HK-2 (cell line): ENCODE results near the gene BOC.

Experiments
- DNase-seq: peaks from one replicate; pipeline ENCODE4 v3.0.0-alpha.2; 2018; ENCODE audit not compliant: unreplicated experiment

BOC gene

DNA sequence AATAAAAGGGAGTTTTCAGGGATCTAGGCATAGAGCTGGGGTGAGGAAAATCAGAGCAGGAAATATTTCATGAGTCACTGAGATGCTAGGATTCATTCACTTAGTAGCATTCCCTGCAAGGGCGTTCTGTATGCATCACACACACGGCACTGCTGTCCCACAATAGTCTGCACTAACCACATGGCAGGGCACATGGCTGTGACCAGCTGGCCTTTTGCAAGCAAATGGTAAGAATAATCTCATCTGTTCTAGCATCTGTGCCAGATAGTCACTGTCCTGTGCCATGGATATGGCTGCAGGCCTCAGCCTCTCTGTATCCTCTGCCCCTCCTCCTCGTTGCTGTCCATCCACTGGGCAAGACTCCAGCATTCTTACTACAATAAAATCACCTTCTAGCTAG is 37.8 kb downstream of the BOC start:
- DNase-seq = peak; percentile 25

DNA sequence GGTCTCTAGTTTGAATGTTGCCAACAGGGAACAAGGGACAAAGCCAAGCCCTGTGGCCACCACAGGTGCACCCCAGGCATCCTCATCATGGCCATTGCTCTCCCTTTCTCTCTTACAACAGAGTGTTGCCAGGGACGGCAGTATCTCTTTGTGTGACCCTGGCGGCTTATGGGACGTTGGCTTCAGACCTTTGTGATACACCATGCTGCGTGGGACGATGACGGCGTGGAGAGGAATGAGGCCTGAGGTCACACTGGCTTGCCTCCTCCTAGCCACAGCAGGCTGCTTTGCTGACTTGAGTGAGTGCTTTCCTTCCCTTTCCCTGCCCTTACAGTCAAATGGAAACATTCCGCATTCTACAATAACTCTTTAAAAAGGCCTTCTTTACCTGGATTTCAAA is 38.2 kb downstream of the BOC start:
- DNase-seq = no peak

DNA sequence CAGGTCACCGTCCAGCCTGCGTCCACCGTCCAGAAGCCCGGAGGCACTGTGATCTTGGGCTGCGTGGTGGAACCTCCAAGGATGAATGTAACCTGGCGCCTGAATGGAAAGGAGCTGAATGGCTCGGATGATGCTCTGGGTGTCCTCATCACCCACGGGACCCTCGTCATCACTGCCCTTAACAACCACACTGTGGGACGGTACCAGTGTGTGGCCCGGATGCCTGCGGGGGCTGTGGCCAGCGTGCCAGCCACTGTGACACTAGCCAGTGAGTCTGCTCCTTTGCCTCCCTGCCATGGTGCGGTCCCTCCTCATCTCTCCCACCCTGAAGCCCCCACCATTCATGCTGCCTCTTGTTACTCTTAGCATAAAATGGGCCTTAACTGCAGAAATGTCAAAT is 39.2 kb downstream of the BOC start:
- DNase-seq = no peak

GRCh38 chr3:113251817-113252216 is 40.5 kb downstream of the BOC start:
- no peak for DNase-seq

DNA sequence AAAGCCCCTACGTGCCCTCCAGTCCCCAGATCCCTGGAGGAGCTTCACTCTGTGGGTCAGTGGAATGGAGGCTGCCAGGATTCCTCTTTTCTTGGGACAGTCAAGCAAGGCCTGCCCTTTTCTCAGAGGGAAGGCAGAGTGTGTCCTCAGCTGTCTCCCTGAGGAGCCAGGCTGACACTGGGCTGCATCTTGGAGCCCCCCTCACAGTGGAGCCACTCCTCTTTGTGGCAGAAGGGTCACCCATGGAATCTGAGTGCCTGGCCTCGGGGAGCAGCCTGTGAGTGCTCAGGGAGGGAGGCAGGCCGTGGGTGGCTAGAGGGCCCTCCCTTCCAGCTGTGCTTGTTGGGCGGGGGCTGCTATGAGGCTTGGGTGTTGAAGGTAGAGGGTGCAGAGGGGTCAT is 41.2 kb downstream of the BOC start:
- no peak for DNase-seq

GRCh38 chr3:113253702-113254101 is 42.3 kb downstream of the BOC start:
- DNase-seq = no peak

DNA sequence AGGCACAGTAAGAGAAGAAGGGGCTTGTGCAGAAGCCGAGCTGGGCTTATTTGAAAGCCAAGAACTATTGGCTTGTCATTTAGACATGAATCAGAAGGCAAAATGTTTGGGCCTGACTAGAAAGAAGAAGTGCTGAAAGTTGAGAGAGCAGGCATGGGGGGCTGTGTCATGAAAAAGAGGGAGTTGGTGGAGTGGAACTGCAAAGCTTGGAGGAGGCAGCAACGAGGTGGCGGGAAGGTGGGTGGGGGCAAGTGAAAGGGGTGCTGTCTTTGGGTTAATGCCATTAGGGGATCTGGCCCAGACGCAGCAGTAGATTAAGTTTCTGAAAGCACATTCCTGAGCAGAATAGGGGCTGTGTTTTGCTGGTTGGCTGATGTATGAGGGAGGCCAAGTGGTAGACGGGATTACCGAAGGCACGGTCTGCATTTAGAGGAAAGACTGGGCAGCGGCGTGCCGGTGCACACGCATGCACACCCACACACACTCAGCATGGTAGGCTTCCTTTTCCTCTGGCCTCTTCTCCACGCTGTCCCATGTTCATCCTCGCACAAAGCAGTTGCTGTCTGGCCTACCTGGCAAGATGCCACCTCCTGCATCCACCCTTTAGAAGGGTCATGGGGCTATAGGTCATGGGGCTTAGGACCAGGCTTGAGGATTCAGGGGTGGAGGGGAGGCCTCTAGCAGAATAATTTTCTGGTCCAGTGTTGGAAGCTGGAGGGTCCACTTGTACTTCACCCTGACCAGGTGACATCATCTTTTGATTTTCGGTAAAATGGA is 43.0 kb downstream of the BOC start:
- no peak for DNase-seq

- no peak for DNase-seq
Measured at GRCh38 chr3:113255100-113255853, 43.9 kb downstream of the BOC start.

GRCh38 chr3:113255854-113256615 is 44.7 kb downstream of the BOC start:
- no peak for DNase-seq

GRCh38 chr3:113258361-113258760 is 47.0 kb downstream of the BOC start:
- DNase-seq = no peak

- DNase-seq = no peak
Measured at GRCh38 chr3:113259196-113259595, 47.8 kb downstream of the BOC start.

DNA sequence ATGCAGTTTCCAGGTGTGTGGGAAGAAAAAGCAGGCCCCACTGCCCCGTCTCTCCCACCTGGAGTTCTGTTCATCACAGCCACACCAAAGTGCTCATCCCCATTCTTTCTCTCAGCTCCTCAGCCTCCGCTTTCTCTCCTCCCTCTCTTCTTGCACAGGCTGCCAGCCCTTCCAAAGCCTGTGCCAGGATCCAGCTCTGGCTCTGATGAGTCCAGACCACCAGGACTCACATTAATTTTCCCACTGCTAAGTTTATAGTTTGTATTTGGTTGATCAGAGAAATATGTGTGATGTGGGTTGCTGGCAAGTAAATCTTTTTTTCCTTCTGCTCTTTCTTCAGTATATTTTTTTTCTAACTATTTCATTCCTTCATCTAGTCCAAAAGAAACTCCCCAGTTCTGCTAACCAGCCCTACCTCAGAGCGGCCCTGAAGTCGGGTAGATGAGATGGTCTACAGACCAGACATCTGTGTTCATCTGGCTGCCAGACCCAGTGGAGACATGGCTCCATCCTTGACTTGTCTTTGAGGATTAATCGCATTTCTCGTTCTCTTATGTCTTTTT is 49.8 kb downstream of the BOC start:
- no peak for DNase-seq

GRCh38 chr3:113261626-113262303 is 50.4 kb downstream of the BOC start:
- DNase-seq = no peak

DNA sequence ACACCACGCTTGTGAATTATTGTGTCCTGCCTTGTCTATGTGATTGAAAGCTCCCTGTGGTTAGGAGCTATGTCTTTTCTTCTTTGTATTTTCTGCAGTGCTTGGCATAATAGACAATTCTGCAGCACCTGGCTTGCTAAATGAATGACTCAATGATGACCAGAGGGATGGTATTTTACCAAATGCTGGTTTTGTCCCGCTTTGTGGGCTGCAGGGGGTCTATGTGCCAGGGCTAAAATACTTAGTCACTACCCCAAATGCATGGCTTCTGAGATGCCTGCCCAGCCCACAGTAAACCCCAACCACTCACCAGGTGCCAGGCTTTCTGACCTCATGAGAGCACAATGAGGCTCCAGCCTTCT is 50.9 kb downstream of the BOC start:
- DNase-seq = no peak

DNA sequence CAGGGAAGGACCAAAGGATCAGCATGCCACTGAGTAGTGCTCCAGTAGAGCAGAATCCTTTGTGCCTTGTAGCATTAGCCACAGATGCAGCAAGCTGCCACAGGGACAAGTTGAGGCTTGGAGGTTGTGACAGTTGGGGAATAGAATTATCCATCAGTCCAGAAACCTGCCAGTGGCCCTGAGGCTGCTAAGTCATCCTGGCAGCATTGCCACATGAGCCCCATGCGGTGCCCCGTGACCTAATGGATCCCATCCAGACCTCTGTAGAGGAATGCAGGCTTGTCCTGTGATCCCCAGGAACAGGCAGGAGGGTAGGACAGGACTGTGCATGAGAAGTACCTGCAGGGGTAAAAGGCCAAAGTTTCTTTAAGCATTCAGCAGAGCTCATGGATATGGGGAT is 51.7 kb downstream of the BOC start:
- DNase-seq = no peak

GRCh38 chr3:113263778-113264177 is 52.4 kb downstream of the BOC start:
- DNase-seq = no peak

GRCh38 chr3:113264283-113265131 is 53.1 kb downstream of the BOC start:
- DNase-seq = no peak

- peak; percentile 20 for DNase-seq
Measured at GRCh38 chr3:113265231-113265630, 53.9 kb downstream of the BOC start.

- no peak for DNase-seq
Measured at GRCh38 chr3:113266738-113267137, 55.4 kb downstream of the BOC start.

GRCh38 chr3:113268311-113268710 is 57.0 kb downstream of the BOC start:
- DNase-seq = no peak

- DNase-seq = no peak
Measured at GRCh38 chr3:113268942-113269341, 57.6 kb downstream of the BOC start.
